H9 (cell line): ENCODE results near the gene HOXC11. TPM values are rescaled to one million over a fixed set of nuclear protein-coding genes. Genes with fewer than 3 reads are reported as not detected.

Source experiments
- DNase-seq: peaks from one replicate; pipeline ENCODE4 v3.0.0-alpha.2; 2017
- H2AFZ ChIP-seq: one replicate; pipeline ENCODE4 v1.6.1; 2013; ENCODE audit warnings: mild to moderate bottlenecking, low read length, control low read depth, moderate library complexity
- H2AK5ac ChIP-seq: 2 replicates; pipeline ENCODE4 v1.6.1; 2013; ENCODE audit warnings: low read length, control low read depth, mixed read lengths; ENCODE audit not compliant: insufficient read length
- H2BK120ac ChIP-seq: one replicate; pipeline ENCODE4 v1.6.1; 2013; ENCODE audit warnings: low read depth, mild to moderate bottlenecking, low read length, control low read depth, inconsistent platforms; ENCODE audit not compliant: poor library complexity, severe bottlenecking
- H2BK12ac ChIP-seq: 2 replicates; pipeline ENCODE4 v1.6.1; 2013; ENCODE audit warnings: low read length, control low read depth, mixed read lengths, low read depth; ENCODE audit not compliant: insufficient read length
- H2BK15ac ChIP-seq: 2 replicates; pipeline ENCODE4 v1.6.1; 2013; ENCODE audit warnings: low read depth, low read length, control low read depth
- H2BK20ac ChIP-seq: one replicate; pipeline ENCODE4 v1.6.1; 2013; ENCODE audit warnings: low read depth, mild to moderate bottlenecking, low read length, control low read depth, inconsistent platforms; ENCODE audit not compliant: poor library complexity, severe bottlenecking
- H2BK5ac ChIP-seq: 2 replicates; pipeline ENCODE4 v1.6.1; 2013; ENCODE audit warnings: low read length, control low read depth, mixed read lengths; ENCODE audit not compliant: insufficient read length
- H3K14ac ChIP-seq: 2 replicates; pipeline ENCODE4 v1.6.1; 2013; ENCODE audit warnings: low read length, control low read depth; ENCODE audit not compliant: insufficient read depth
- H3K18ac ChIP-seq: 2 replicates; pipeline ENCODE4 v1.6.1; 2013; ENCODE audit warnings: low read depth, mild to moderate bottlenecking, mixed read lengths, low read length, control low read depth; ENCODE audit not compliant: insufficient read length
- H3K23ac ChIP-seq: 2 replicates; pipeline ENCODE4 v1.6.1; 2013; ENCODE audit warnings: low read length, control low read depth, mixed read lengths, low read depth; ENCODE audit not compliant: insufficient read length
- H3K23me2 ChIP-seq: 2 replicates; pipeline ENCODE4 v1.6.1; 2013; ENCODE audit warnings: low read depth, mild to moderate bottlenecking, mixed read lengths, low read length, control low read depth; ENCODE audit not compliant: insufficient read length, poor library complexity, severe bottlenecking
- H3K27ac ChIP-seq: 2 replicates; pipeline ENCODE4 v1.5.1; 2013; ENCODE audit warnings: low read length, control low read depth, mixed read lengths, low read depth; ENCODE audit not compliant: insufficient read length
- H3K27me3 ChIP-seq: 2 replicates; pipeline ENCODE4 v1.6.1; 2013; ENCODE audit warnings: low read length, control low read depth, inconsistent platforms; ENCODE audit not compliant: insufficient read depth
- H3K4ac ChIP-seq: 2 replicates; pipeline ENCODE4 v1.6.1; 2013; ENCODE audit warnings: low read depth, mild to moderate bottlenecking, control low read depth, inconsistent platforms, low read length, moderate library complexity
- H3K4me1 ChIP-seq: 2 replicates; pipeline ENCODE4 v1.6.1; 2013; ENCODE audit warnings: low read length, control low read depth, inconsistent platforms; ENCODE audit not compliant: insufficient read depth
- H3K4me2 ChIP-seq: 2 replicates; pipeline ENCODE4 v1.6.1; 2013; ENCODE audit warnings: low read length, control low read depth, mixed read lengths; ENCODE audit not compliant: insufficient read length, insufficient read depth
- H3K56ac ChIP-seq: 2 replicates; pipeline ENCODE4 v1.6.1; 2013; ENCODE audit warnings: low read depth, mild to moderate bottlenecking, mixed read lengths, low read length, control low read depth; ENCODE audit not compliant: insufficient read length
- H3K79me1 ChIP-seq: 2 replicates; pipeline ENCODE4 v1.6.1; 2013; ENCODE audit warnings: low read depth, mild to moderate bottlenecking, moderate library complexity, low read length, control low read depth, inconsistent platforms; ENCODE audit not compliant: insufficient read depth, poor library complexity, severe bottlenecking
- H3K79me2 ChIP-seq: 2 replicates; pipeline ENCODE4 v1.6.1; 2013; ENCODE audit warnings: low read length, control low read depth, inconsistent platforms; ENCODE audit not compliant: insufficient read depth
- H3K9ac ChIP-seq: 2 replicates; pipeline ENCODE4 v1.6.1; 2013; ENCODE audit warnings: low read length, control low read depth, mixed read lengths; ENCODE audit not compliant: insufficient read length; ENCODE audit errors: extremely low read depth
- H3K9me3 ChIP-seq: one replicate; pipeline ENCODE4 v1.6.1; 2013; ENCODE audit warnings: low read depth, low read length, inconsistent platforms; ENCODE audit not compliant: control insufficient read depth
- H3T11ph ChIP-seq: one replicate; pipeline ENCODE4 v1.6.1; 2013; ENCODE audit warnings: mild to moderate bottlenecking, low read length, control low read depth, inconsistent platforms
- H4K20me1 ChIP-seq: one replicate; pipeline ENCODE4 v1.6.1; 2013; ENCODE audit not compliant: control insufficient read depth, insufficient read length, insufficient read depth
- H4K5ac ChIP-seq: 2 replicates; pipeline ENCODE4 v1.6.1; 2013; ENCODE audit warnings: low read depth, mild to moderate bottlenecking, mixed read lengths, low read length, control low read depth; ENCODE audit not compliant: insufficient read length
- H4K8ac ChIP-seq: replicated peaks from 2 replicates; pipeline ENCODE4 v1.6.1; 2013; ENCODE audit warnings: low read length, control low read depth, mixed read lengths, low read depth; ENCODE audit not compliant: insufficient read length
- H4K91ac ChIP-seq: 2 replicates; pipeline ENCODE4 v1.6.1; 2013; ENCODE audit warnings: low read depth, mild to moderate bottlenecking, moderate library complexity, mixed read lengths, low read length, control low read depth; ENCODE audit not compliant: insufficient read length
- H3K27ac Mint-ChIP-seq, 3 experiments: 2 replicates in 2 of 3; 3 replicates in 1 of 3; pipeline ENCODE4 v1.8.0; 2020 to 2021; ENCODE audit warnings: mixed read lengths in 3 of 3, mild to moderate bottlenecking in 1 of 3, moderate library complexity in 1 of 3
- H3K27me3 Mint-ChIP-seq: 2 replicates; pipeline ENCODE4 v1.8.0; 2021; ENCODE audit warnings: low read depth, mild to moderate bottlenecking, moderate library complexity, mixed read lengths
- H3K36me3 Mint-ChIP-seq, 3 experiments: 2 replicates in 2 of 3; 3 replicates in 1 of 3; pipeline ENCODE4 v1.8.0; 2020 to 2021; ENCODE audit warnings: low read depth in 3 of 3, mixed read lengths in 3 of 3; ENCODE audit not compliant: insufficient read depth in 1 of 3
- H3K4me1 Mint-ChIP-seq, 2 experiments: 2 replicates each; pipeline ENCODE4 v1.8.0; 2020; ENCODE audit warnings: mixed read lengths in 2 of 2
- H3K4me3 Mint-ChIP-seq, 2 experiments: 2 replicates in 1 of 2; 3 replicates in 1 of 2; pipeline ENCODE4 v1.8.0; 2020 to 2021; ENCODE audit warnings: mild to moderate bottlenecking in 2 of 2, mixed read lengths in 2 of 2, moderate library complexity in 1 of 2
- H3K9me3 Mint-ChIP-seq, 2 experiments: 2 replicates in 1 of 2; 3 replicates in 1 of 2; pipeline ENCODE4 v1.8.0; 2020; ENCODE audit warnings: mild to moderate bottlenecking in 2 of 2, mixed read lengths in 2 of 2, moderate library complexity in 1 of 2
- CTCF ChIP-seq: fragments of 200-600 bp; sonication (generic); conservative IDR thresholded peaks from 3 replicates; pipeline ENCODE4 v1.8.0; 2021; ENCODE audit warnings: antibody characterized with exemption, mild to moderate bottlenecking
- WGBS: extraction: QIAGEN DNeasy Blood & Tissue Kit; methylation state at CpG from one replicate; pipeline ENCODE4 v1.1.7; 2013; ENCODE audit warnings: missing lambda C conversion rate, low lambda C conversion rate, mixed read lengths; ENCODE audit not compliant: insufficient read length; ENCODE audit errors: extremely low coverage; 5-methylcytosine and 5-hydroxymethylcytosine counted together
- total RNA-seq: library from RNA; stranded (reverse); gene quantifications from 2 replicates; pipeline ENCODE4 v1.2.1, GENCODE V29; 2021

Gene HOXC11
- total RNA-seq, 1 experiment from 2014 or later = not detected

DNA sequence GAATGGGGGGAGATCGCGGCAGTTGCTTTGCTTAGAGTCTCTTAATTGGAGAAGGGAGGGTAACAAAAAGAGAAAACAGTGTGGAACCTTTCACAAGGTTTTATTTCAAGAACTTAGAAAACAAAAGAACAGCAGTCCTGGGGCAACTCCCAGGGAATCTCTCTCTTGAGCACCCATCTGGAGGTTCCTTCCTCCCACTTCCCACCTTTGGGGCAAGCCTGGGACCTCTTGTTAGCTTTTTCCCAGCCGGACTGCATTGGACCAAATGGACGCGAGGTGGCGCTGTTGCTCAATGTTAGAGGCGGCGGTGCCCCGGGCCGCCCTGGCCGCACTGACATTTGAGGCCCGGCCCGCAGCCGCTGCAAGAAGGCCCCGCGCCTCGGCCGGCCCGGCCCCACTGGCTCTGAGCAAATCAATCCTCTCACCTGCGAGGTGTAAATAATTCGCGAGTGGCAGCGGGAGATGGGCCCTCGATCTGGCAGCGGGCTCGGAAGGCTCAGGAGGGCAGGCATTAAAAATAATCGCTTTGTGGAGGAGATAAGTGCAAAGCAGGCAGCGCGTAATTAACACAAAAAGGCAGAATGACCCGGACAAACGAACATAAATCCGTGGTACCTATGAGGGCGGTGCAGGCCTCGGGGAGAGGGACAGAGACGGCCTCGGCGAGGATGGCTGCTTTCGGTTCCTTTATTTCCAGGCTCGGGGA lies 33.1 kb downstream of the HOXC11 start:
- no peak overlapping the region for H3K18ac ChIP-seq
- H3K56ac ChIP-seq = no peak overlapping the region
- no peaks in the 10 kb centered on the region for H3K23me2 ChIP-seq
- no peak overlapping the region for H2AFZ ChIP-seq
- Mint-ChIP-seq H3K4me1 (peaks cover 7 to 26% of the 10 kb centered on the region in 2 experiments), H3K27ac (no peak overlapping the region; a peak in 1 of 7 replicates), H3K36me3 (no peaks in the 10 kb centered on the region), H3K27me3 (peaks cover 100% of the 10 kb centered on the region), H3K9me3 (peaks cover 4 to 7% of the 10 kb centered on the region in 2 experiments; a peak in 3 of 5 replicates), H3K4me3 (peak overlapping the region in 1 of 2 experiments; percentile 2; a peak in 1 of 5 replicates)
- H3T11ph ChIP-seq = no peak overlapping the region
- H4K5ac ChIP-seq = no peak overlapping the region
- H2BK20ac ChIP-seq = no peak overlapping the region
- no peak overlapping the region for H3K27ac ChIP-seq
- no peak overlapping the region for H3K23ac ChIP-seq
- no peak overlapping the region for H2BK15ac ChIP-seq
- no peak overlapping the region for H4K91ac ChIP-seq
- H2AK5ac ChIP-seq = no peak overlapping the region
- no peak overlapping the region for H3K14ac ChIP-seq
- WGBS = no CpG with 5 or more reads among the region's 39 CpGs
- no peaks in the 10 kb centered on the region for H3K9me3 ChIP-seq
- no peaks in the 10 kb centered on the region for H3K79me2 ChIP-seq
- H3K4ac ChIP-seq = no peak overlapping the region
- no peaks in the 10 kb centered on the region for H3K4me1 ChIP-seq
- H3K4me2 ChIP-seq = no peak overlapping the region
- no peak overlapping the region for H4K8ac ChIP-seq
- H2BK5ac ChIP-seq = no peak overlapping the region
- peaks cover 96% of the 10 kb centered on the region for H3K27me3 ChIP-seq
- peak; percentile 92 for DNase-seq
- H3K9ac ChIP-seq = no peak overlapping the region
- no peaks in the 10 kb centered on the region for H3K79me1 ChIP-seq
- no peaks in the 10 kb centered on the region for H4K20me1 ChIP-seq
- no peak overlapping the region for H2BK120ac ChIP-seq
- H2BK12ac ChIP-seq = no peak overlapping the region
- TF ChIP-seq CTCF = peak; percentile 96
